VCaP (cell line): ENCODE measurements around the gene PICK1.
"Not testable (repeated sequence)": the region's sequence is repeated elsewhere in the genome, so short reads cannot be mapped to it uniquely, and the experiment has no call there.

Experiments
- H3K27ac ChIP-seq: fragments of 450-650 bp; 2 replicates; pipeline ENCODE4 v1.5.1; 2017
- CTCF ChIP-seq: fragments of 450-650 bp; conservative IDR thresholded peaks from 2 replicates; pipeline ENCODE4 v1.5.1; 2017; ENCODE audit warnings: mild to moderate bottlenecking, moderate library complexity

Gene PICK1

GRCh38 chr22:38077595-38077994, 20.4 kb downstream of the PICK1 start:
- no peak for TF ChIP-seq CTCF
- no peak overlapping the region for H3K27ac ChIP-seq

GRCh38 chr22:38078046-38078840, 21.0 kb downstream of the PICK1 start:
- no peak overlapping the region for H3K27ac ChIP-seq
- no peak for TF ChIP-seq CTCF

GRCh38 chr22:38079208-38079607, 22.0 kb downstream of the PICK1 start:
- H3K27ac ChIP-seq, result not testable (repeated sequence)

- H3K27ac ChIP-seq, result no peak overlapping the region
- no peak for TF ChIP-seq CTCF
These were observed 22.6 kb downstream of the PICK1 start for GRCh38 chr22:38079804-38080203.

- no peak for TF ChIP-seq CTCF
- H3K27ac ChIP-seq, result no peak overlapping the region
These were observed 23.3 kb downstream of the PICK1 start for GRCh38 chr22:38080474-38080849.

GRCh38 chr22:38080850-38081635, 23.8 kb downstream of the PICK1 start:
- no peak overlapping the region for H3K27ac ChIP-seq
- TF ChIP-seq CTCF, result no peak

- TF ChIP-seq CTCF, result no peak
These were observed 24.4 kb downstream of the PICK1 start for GRCh38 chr22:38081636-38081940.

More at GRCh38 chr22:38081636-38081940, 24.4 kb downstream of the PICK1 start:
- no peak overlapping the region for H3K27ac ChIP-seq
